Epithelial cell of prostate (primary cell): ENCODE measurements around the gene CLIP4.

Source experiments
- DNase-seq: peaks from one replicate; pipeline ENCODE4 v3.0.0-alpha.2; 2011; ENCODE audit warnings: low read depth, low spot score
- H3K27ac ChIP-seq: fragments of 450-650 bp; 2 replicates; pipeline ENCODE4 v1.5.1; 2017; ENCODE audit warnings: mild to moderate bottlenecking

The CLIP4 gene

GRCh38 chr2:29216609-29216909 is 101.3 kb downstream of the CLIP4 start:
- H3K27ac ChIP-seq: no peak overlapping the region
- no peak for DNase-seq

DNA sequence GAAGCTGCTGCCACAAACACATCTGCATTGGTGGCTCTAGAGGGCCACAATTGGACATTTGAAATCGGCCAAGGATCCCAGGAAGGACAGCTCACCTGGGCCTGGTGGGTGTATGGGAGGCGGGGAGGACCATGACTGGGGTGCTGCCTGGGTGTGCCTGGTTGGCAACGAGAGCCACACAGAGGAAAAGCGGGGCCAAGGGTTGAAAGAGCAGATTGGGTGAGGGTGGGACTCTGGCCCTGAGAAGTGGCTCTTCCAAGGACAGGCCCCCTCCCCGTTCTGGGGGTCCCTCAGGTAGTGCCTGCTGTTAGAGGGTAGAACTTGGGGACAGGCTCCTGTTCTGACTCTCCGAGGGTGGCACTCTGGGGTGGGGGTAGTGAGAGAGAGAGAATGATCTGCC is 102.9 kb downstream of the CLIP4 start:
- H3K27ac ChIP-seq: no peak overlapping the region
- DNase-seq: no peak

GRCh38 chr2:29218550-29219125 is 103.4 kb downstream of the CLIP4 start:
- no peak for DNase-seq
- no peak overlapping the region for H3K27ac ChIP-seq

DNA sequence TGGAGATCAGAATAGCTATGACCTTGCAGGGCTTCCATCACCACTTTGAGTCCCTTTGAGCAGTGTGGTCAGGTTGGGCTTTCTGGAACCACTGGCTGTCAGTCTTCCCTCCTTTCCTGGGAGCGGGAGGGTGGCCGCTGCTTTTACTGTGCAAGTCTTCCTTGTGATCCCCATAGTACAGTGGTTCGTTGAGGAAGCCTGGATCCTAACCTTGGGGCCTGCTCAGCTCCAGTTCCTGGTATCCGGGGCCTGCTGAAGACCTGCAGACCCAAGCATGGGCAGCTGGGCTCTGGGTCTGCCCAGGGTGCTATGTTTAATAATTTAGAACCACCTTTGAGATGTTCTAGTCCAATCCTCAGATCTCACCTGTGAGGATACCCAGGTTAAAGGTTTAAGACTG is 104.2 kb downstream of the CLIP4 start:
- DNase-seq: no peak
- no peak overlapping the region for H3K27ac ChIP-seq

GRCh38 chr2:29220506-29221270 is 105.5 kb downstream of the CLIP4 start:
- no peak for DNase-seq
- H3K27ac ChIP-seq: no peak overlapping the region

- H3K27ac ChIP-seq: no peak overlapping the region
- DNase-seq: no peak
Observed at GRCh38 chr2:29222381-29223179, 107.4 kb downstream of the CLIP4 start.

DNA sequence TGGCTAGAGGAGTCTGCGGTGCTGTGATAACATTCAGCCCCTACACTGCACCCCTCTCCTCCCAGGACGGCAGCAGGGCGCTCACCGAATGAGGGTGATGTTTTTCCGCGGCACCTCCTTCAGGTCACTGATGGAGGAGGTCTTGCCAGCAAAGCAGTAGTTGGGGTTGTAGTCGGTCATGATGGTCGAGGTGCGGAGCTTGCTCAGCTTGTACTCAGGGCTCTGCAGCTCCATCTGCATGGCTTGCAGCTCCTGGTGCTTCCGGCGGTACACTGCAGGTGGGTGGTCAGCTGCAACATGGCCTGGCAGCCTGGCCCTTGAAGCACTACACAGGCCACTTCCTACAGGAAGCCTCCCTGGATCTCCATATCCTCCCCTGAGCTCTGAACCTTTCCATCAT is 108.0 kb downstream of the CLIP4 start:
- no peak for DNase-seq

DNA sequence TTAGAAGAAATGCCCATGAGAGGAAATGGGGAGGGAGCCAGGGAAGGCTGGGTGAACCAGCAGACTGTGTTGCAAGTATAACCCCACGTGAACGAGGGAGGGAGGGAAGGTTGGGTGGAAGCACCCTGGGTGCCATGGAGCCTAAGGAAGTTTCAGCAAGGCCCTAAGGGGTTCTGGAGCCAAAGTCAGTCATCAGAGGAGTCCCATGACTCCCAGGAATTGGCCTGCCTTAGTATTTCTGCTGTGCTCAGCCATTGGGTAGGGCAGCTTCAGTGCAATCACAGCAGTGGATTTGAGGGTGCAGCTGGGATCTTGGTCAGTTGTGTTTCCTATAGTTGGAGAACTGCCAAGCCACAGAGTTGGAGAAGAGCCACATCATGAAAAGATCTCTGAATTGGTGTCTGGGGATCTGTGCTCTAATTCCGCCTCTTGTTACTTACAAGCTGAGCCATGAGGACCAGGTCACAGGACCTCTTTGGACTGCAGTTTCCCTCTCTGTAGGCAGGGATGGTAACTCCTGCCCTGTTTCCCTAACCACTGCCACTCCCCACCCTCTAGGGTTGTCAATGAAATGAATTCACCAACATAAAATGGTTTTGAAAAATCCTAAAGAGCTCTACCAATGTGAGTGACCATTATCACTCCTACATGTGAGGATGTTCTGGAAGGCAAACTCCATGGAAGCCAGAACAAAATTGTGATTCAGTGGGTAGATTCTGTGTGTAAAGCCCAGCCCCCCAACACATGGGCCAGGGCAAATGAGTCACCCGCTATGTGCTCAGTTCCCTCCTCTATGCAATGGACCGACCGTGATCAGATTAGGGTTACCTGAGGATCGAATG is 108.9 kb downstream of the CLIP4 start:
- H3K27ac ChIP-seq: no peak overlapping the region
- DNase-seq: peak; percentile 45

More for the DNA sequence above, 108.0 kb downstream of the CLIP4 start:
- no peak overlapping the region for H3K27ac ChIP-seq

GRCh38 chr2:29224693-29225551 is 109.7 kb downstream of the CLIP4 start:
- no peak for DNase-seq
- H3K27ac ChIP-seq: no peak overlapping the region

- no peak for DNase-seq
- H3K27ac ChIP-seq: no peak overlapping the region
Observed at GRCh38 chr2:29225814-29226213, 110.6 kb downstream of the CLIP4 start.

DNA sequence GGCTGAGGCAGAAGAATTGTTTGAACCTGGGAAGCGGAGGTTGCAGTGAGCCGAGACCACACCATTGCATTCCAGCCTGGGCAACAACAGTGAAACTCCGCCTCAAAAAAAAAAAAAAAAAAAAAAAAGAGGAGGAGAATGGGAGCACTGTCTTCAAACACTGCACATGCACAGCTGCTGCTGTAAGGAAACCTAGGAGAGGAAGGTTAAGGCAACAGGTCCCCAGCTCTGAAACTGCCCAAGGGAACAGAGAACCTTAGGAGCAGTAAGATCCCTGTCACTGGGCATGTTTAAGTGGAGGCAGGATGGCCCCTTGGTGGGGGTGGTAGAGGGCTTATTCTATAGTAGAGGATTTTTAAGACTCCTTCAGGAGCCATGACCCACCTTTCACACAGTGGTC is 111.2 kb downstream of the CLIP4 start:
- DNase-seq: no peak
- H3K27ac ChIP-seq: no peak overlapping the region

- H3K27ac ChIP-seq: no peak overlapping the region
- no peak for DNase-seq
Observed at GRCh38 chr2:29226808-29227207, 111.6 kb downstream of the CLIP4 start.

GRCh38 chr2:29227935-29228675 is 112.9 kb downstream of the CLIP4 start:
- no peak overlapping the region for H3K27ac ChIP-seq
- no peak for DNase-seq

- no peak for DNase-seq
- H3K27ac ChIP-seq: no peak overlapping the region
Observed at GRCh38 chr2:29228947-29229346, 113.7 kb downstream of the CLIP4 start.

- no peak overlapping the region for H3K27ac ChIP-seq
- DNase-seq: no peak
Observed at GRCh38 chr2:29229640-29230039, 114.4 kb downstream of the CLIP4 start.

GRCh38 chr2:29232041-29232440 is 116.8 kb downstream of the CLIP4 start:
- no peak for DNase-seq
- H3K27ac ChIP-seq: no peak overlapping the region

DNA sequence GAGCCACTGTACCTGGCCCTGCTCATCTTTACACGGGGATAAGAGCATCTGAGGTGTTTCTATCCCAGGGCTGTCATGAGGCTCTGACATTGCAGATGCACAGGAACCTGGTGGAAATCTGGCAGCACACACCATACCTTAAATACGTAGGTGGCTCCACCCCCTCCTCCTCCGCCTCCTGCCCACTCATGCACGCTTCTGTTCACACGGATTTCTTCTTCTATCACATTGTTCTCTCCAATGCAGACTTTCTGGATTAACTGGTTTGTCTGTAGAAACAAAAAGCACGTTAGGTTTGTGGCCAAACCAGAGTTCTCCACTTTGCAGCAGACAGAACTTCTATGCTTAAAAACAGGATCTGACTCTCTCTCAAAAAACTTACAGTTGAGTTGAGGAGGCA is 118.2 kb downstream of the CLIP4 start:
- H3K27ac ChIP-seq: no peak overlapping the region
- DNase-seq: peak; percentile 57

DNA sequence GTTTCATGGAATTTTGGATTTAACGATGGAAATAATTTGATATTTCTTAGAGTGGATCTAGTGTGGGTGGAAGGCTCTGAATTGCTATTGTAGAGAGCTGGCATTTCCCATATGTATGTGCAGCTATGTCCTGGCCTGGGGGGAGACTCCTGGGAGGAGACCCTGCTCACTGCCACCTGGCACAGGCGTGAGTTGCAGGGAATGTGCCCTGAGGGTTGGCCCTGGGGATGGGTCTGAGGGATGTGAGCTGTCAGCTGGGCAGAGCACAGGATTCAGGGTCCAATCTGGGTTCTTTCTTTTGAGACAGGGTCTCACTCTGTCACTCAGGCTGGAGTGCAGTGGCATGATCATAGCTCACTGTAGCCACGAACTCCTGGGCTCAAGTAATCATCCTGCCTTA is 120.2 kb downstream of the CLIP4 start:
- no peak for DNase-seq
- H3K27ac ChIP-seq: no peak overlapping the region

DNA sequence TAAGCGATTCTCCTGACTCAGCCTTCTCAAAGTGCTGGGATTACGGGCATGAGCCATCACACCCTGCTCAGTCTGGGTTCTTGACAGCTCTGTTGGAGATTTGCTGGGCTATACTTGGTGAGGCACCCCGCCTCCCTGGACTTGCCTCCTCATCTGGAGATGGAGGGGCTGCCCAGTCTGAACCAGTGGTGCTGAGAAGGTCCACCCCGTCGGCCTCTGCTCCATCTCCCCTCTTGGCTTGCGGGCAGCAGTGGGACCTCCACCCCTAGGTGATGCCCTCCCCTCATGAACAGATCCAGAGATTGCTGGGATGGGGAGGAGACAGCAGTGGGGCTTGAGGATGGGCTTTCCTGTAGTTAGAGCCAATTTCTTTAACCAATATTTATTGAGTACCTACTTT is 120.9 kb downstream of the CLIP4 start:
- DNase-seq: no peak
- no peak overlapping the region for H3K27ac ChIP-seq
